OCI-LY1 (cell line): ENCODE data around the gene REV3L.

Source experiments
- H2AFZ ChIP-seq: fragments of 200-600 bp; sonication (generic), shearing (Covaris generic); 2 replicates; pipeline ENCODE4 v1.6.0; 2014; ENCODE audit warnings: antibody characterized with exemption, mild to moderate bottlenecking, low read length
- H3F3A ChIP-seq: fragments of 200-600 bp; sonication (generic), shearing (Covaris generic); 2 replicates; pipeline ENCODE4 v1.6.0; 2014; ENCODE audit warnings: mild to moderate bottlenecking, antibody characterized with exemption, low read length, moderate library complexity; ENCODE audit not compliant: insufficient read depth
- H3K27ac ChIP-seq: fragments of 200-600 bp; sonication (generic); 2 replicates; pipeline ENCODE4 v1.5.1; 2014; ENCODE audit warnings: low read length, mixed run types, mild to moderate bottlenecking, low read depth; ENCODE audit not compliant: poor library complexity, severe bottlenecking
- H3K27me3 ChIP-seq: fragments of 200-600 bp; sonication (generic); 2 replicates; pipeline ENCODE4 v1.6.0; 2014; ENCODE audit warnings: antibody characterized with exemption, mild to moderate bottlenecking, low read length, moderate library complexity; ENCODE audit not compliant: insufficient read depth
- H3K36me3 ChIP-seq: fragments of 200-600 bp; sonication (generic); 2 replicates; pipeline ENCODE4 v1.6.1; 2014; ENCODE audit warnings: mild to moderate bottlenecking, antibody characterized with exemption, low read length, moderate library complexity, mixed read lengths; ENCODE audit not compliant: insufficient read depth
- H3K4me1 ChIP-seq: fragments of 200-600 bp; sonication (generic); 2 replicates; pipeline ENCODE4 v1.5.1; 2014; ENCODE audit warnings: mild to moderate bottlenecking, low read length, moderate library complexity; ENCODE audit not compliant: insufficient read depth, severe bottlenecking
- H3K4me2 ChIP-seq: fragments of 200-600 bp; sonication (generic), shearing (Covaris generic); 2 replicates; pipeline ENCODE4 v1.6.1; 2014; ENCODE audit warnings: low read length
- H3K4me3 ChIP-seq: fragments of 200-600 bp; sonication (generic); 2 replicates; pipeline ENCODE4 v1.5.1; 2014; ENCODE audit warnings: low read length, low read depth, mild to moderate bottlenecking, mixed read lengths; ENCODE audit not compliant: poor library complexity, severe bottlenecking
- H3K79me2 ChIP-seq: fragments of 200-600 bp; shearing (Covaris generic); 2 replicates; pipeline ENCODE4 v1.6.1; 2016; ENCODE audit warnings: mixed run types, low read length, mixed read lengths; ENCODE audit not compliant: insufficient read depth
- H3K9ac ChIP-seq: fragments of 200-600 bp; sonication (generic), shearing (Covaris generic); 2 replicates; pipeline ENCODE4 v1.6.1; 2014; ENCODE audit warnings: mild to moderate bottlenecking, low read length, mixed read lengths
- H3K9me2 ChIP-seq: fragments of 200-600 bp; sonication (generic), shearing (Covaris generic); 2 replicates; pipeline ENCODE4 v1.6.1; 2014; ENCODE audit warnings: low read depth, mild to moderate bottlenecking, low read length, mixed read lengths
- H3K9me3 ChIP-seq: fragments of 200-600 bp; shearing (Covaris generic); 2 replicates; pipeline ENCODE4 v1.6.1; 2014; ENCODE audit warnings: low read length, mixed read lengths
- H4K20me1 ChIP-seq: fragments of 200-600 bp; sonication (generic), shearing (Covaris generic); 2 replicates; pipeline ENCODE4 v1.6.0; 2016; ENCODE audit warnings: mild to moderate bottlenecking, low read length; ENCODE audit not compliant: insufficient read depth
- CTCF ChIP-seq: fragments of 200-600 bp; sonication (generic), shearing (Covaris generic); IDR thresholded peaks from 2 replicates; pipeline ENCODE4 v1.5.1; 2017; ENCODE audit warnings: mild to moderate bottlenecking, antibody characterized with exemption, low read length, moderate library complexity, mixed read lengths
- EZH2 ChIP-seq: fragments of 200-600 bp; sonication (generic), shearing (Covaris generic); IDR thresholded peaks from 2 replicates; pipeline ENCODE4 v1.8.0; 2017; ENCODE audit warnings: borderline replicate concordance, mixed run types, mild to moderate bottlenecking, antibody characterized with exemption, low read length, moderate library complexity, mixed read lengths

The REV3L gene

GRCh38 chr6:111480988-111481822 is 1.8 kb downstream of the REV3L start:
- no peaks in the 10 kb centered on the region for H3F3A ChIP-seq
- H3K27me3 ChIP-seq: no peaks in the 10 kb centered on the region
- H3K4me3 ChIP-seq: peak overlapping the region; percentile 73
- peak overlapping the region; percentile 99 for H3K27ac ChIP-seq
- H4K20me1 ChIP-seq: no peaks in the 10 kb centered on the region
- TF ChIP-seq CTCF: no peak
- no peak for TF ChIP-seq EZH2
- no peaks in the 10 kb centered on the region for H3K9me3 ChIP-seq
- H3K9me2 ChIP-seq: no peaks in the 10 kb centered on the region
- peak overlapping the region; percentile 87 for H3K4me2 ChIP-seq
- H3K4me1 ChIP-seq: peaks cover 60% of the 10 kb centered on the region
- H2AFZ ChIP-seq: no peak overlapping the region
- peaks cover 69% of the 10 kb centered on the region for H3K79me2 ChIP-seq
- H3K9ac ChIP-seq: peak overlapping the region; percentile 99
- H3K36me3 ChIP-seq: peaks cover 2% of the 10 kb centered on the region

GRCh38 chr6:111478749-111479148 is 4.3 kb downstream of the REV3L start:
- Histone ChIP-seq H3K27me3 (no peaks in the 10 kb centered on the region), H3K4me2 (peak overlapping the region; percentile 87), H3K79me2 (peaks cover 86% of the 10 kb centered on the region), H3K9me3 (no peaks in the 10 kb centered on the region), H3K9me2 (no peaks in the 10 kb centered on the region), H3K9ac (no peak overlapping the region; the same call in 1 of the 2 replicates), H3K4me1 (peaks cover 52% of the 10 kb centered on the region), H3K36me3 (no peaks in the 10 kb centered on the region), H3F3A (no peaks in the 10 kb centered on the region), H4K20me1 (no peaks in the 10 kb centered on the region), H2AFZ (no peak overlapping the region), H3K27ac (peak overlapping the region; percentile 99), H3K4me3 (no peak overlapping the region)
- TF ChIP-seq CTCF (peak; percentile 61), EZH2 (no peak)

- H3K9ac ChIP-seq: no peak overlapping the region; the same call in 1 of the 2 replicates
- H3K9me2 ChIP-seq: no peaks in the 10 kb centered on the region
- no peaks in the 10 kb centered on the region for H4K20me1 ChIP-seq
- peaks cover 92% of the 10 kb centered on the region for H3K79me2 ChIP-seq
- H3F3A ChIP-seq: no peaks in the 10 kb centered on the region
- H3K4me1 ChIP-seq: peaks cover 52% of the 10 kb centered on the region
- H3K4me3 ChIP-seq: peak overlapping the region; percentile 9
- H3K36me3 ChIP-seq: no peaks in the 10 kb centered on the region
- peak overlapping the region; percentile 45 for H3K4me2 ChIP-seq
- no peak overlapping the region for H2AFZ ChIP-seq
- no peaks in the 10 kb centered on the region for H3K9me3 ChIP-seq
- no peaks in the 10 kb centered on the region for H3K27me3 ChIP-seq
- TF ChIP-seq CTCF: no peak
- no peak for TF ChIP-seq EZH2
- H3K27ac ChIP-seq: peak overlapping the region; percentile 99
Measured at GRCh38 chr6:111478064-111478476, 4.9 kb downstream of the REV3L start.
